ENCODE results near the gene DNMT1. TPM values are rescaled to one million over a fixed set of nuclear protein-coding genes. Genes with fewer than 3 reads are reported as not detected.

DNMT1 gene
- total RNA-seq, 1 experiment from 2014 or later = 383 TPM

GRCh38 chr19:10100163-10100785 lies 94.5 kb downstream of the DNMT1 start:
- Histone ChIP-seq H3K9me3 (ENCODE audit: low read depth, low read length, poor library complexity, severe bottlenecking) (no peaks in the 10 kb centered on the region), H3K27ac (ENCODE audit: low read depth, low read length, poor library complexity, severe bottlenecking) (no peak overlapping the region), H3K4me1 (ENCODE audit: insufficient read depth, low read length, poor library complexity, severe bottlenecking) (peaks cover 4% of the 10 kb centered on the region), H3K4me3 (ENCODE audit: low read depth, low read length, poor library complexity, severe bottlenecking) (no peak overlapping the region), H3K36me3 (ENCODE audit: insufficient read depth, low read length, poor library complexity, severe bottlenecking) (no peaks in the 10 kb centered on the region), H3K27me3 (replicated peaks; ENCODE audit: insufficient read depth, low read depth, low read length, poor library complexity) (no peaks in the 10 kb centered on the region)
- ChIA-PET CTCF (interaction anchor here (0.6 kb wide), 1 partner anchor 126 kb away, joined by 18 read pairs; no protein-coding TSS in a partner anchor), POLR2A (ENCODE audit: low non-redundant PET) (no interaction called here)
- no peak for DNase-seq (ENCODE audit: low spot score)
- no peak for TF ChIP-seq CTCF (conservative IDR thresholded peaks at IDR 0.05; ENCODE audit: low read depth, low read length)
- no peak for TF ChIP-seq EZH2 (IDR thresholded peaks at IDR 0.05; ENCODE audit: borderline replicate concordance, low read depth, low read length, poor library complexity, severe bottlenecking)
- BruUV-seq (replicated peaks) = no TSS peak
- intact Hi-C loops (cut with micrococcal nuclease; ENCODE audit: unreplicated experiment) = no loop called here

- TF ChIP-seq CTCF (conservative IDR thresholded peaks at IDR 0.05; ENCODE audit: low read depth, low read length) (no peak), EZH2 (IDR thresholded peaks at IDR 0.05; ENCODE audit: borderline replicate concordance, low read depth, low read length, poor library complexity, severe bottlenecking) (no peak)
- no peak for DNase-seq (ENCODE audit: low spot score)
- BruUV-seq (replicated peaks) = no TSS peak
- peak overlapping the region; percentile 24 for H3K4me3 ChIP-seq (ENCODE audit: low read depth, low read length, poor library complexity, severe bottlenecking)
- H3K4me1 ChIP-seq (ENCODE audit: insufficient read depth, low read length, poor library complexity, severe bottlenecking) = peaks cover 4% of the 10 kb centered on the region
- no peaks in the 10 kb centered on the region for H3K36me3 ChIP-seq (ENCODE audit: insufficient read depth, low read length, poor library complexity, severe bottlenecking)
- intact Hi-C loops (cut with micrococcal nuclease; ENCODE audit: unreplicated experiment) = no loop called here
- H3K9me3 ChIP-seq (ENCODE audit: low read depth, low read length, poor library complexity, severe bottlenecking) = no peaks in the 10 kb centered on the region
- CTCF ChIA-PET = interaction anchor here (0.6 to 1.2 kb wide), 3 partner anchors 153 to 494 kb away, joined by 3 to 4 read pairs (median 4); no protein-coding TSS in a partner anchor
- POLR2A ChIA-PET (ENCODE audit: low non-redundant PET) = no interaction called here
- peak overlapping the region; percentile 68 for H3K27ac ChIP-seq (ENCODE audit: low read depth, low read length, poor library complexity, severe bottlenecking)
- H3K27me3 ChIP-seq (replicated peaks; ENCODE audit: insufficient read depth, low read depth, low read length, poor library complexity) = no peaks in the 10 kb centered on the region
Measured at GRCh38 chr19:10096615-10096963, 98.2 kb downstream of the DNMT1 start.

GRCh38 chr19:10095948-10096614 lies 98.7 kb downstream of the DNMT1 start:
- H3K36me3 ChIP-seq (ENCODE audit: insufficient read depth, low read length, poor library complexity, severe bottlenecking) = no peaks in the 10 kb centered on the region
- peak; percentile 95 for DNase-seq (ENCODE audit: low spot score)
- no peaks in the 10 kb centered on the region for H3K9me3 ChIP-seq (ENCODE audit: low read depth, low read length, poor library complexity, severe bottlenecking)
- POLR2A ChIA-PET (ENCODE audit: low non-redundant PET) = no interaction called here
- H3K4me1 ChIP-seq (ENCODE audit: insufficient read depth, low read length, poor library complexity, severe bottlenecking) = peaks cover 4% of the 10 kb centered on the region
- H3K27ac ChIP-seq (ENCODE audit: low read depth, low read length, poor library complexity, severe bottlenecking) = peak overlapping the region; percentile 68
- CTCF ChIA-PET = interaction anchor here (0.6 to 1.2 kb wide), 4 partner anchors 40 to 181 kb away, joined by 3 to 4 read pairs (median 3); no protein-coding TSS in a partner anchor
- H3K27me3 ChIP-seq (replicated peaks; ENCODE audit: insufficient read depth, low read depth, low read length, poor library complexity) = no peaks in the 10 kb centered on the region
- no peak for TF ChIP-seq EZH2 (IDR thresholded peaks at IDR 0.05; ENCODE audit: borderline replicate concordance, low read depth, low read length, poor library complexity, severe bottlenecking)
- intact Hi-C loops (cut with micrococcal nuclease; ENCODE audit: unreplicated experiment) = no loop called here
- BruUV-seq (replicated peaks) = no TSS peak
- H3K4me3 ChIP-seq (ENCODE audit: low read depth, low read length, poor library complexity, severe bottlenecking) = peak overlapping the region; percentile 24

Measured in A673 (cell line).